SK-N-MC (cell line): ENCODE data around the gene CLOCK.

Source experiments
- EZH2 ChIP-seq: fragments of 200-600 bp; sonication (generic); IDR thresholded peaks from one replicate; pipeline ENCODE4 v1.6.1; 2017; ENCODE audit warnings: antibody characterized with exemption
- FOXP2 ChIP-seq: optimal IDR thresholded peaks from 2 replicates; pipeline ENCODE3; 2011; ENCODE audit warnings: mild to moderate bottlenecking, moderate library complexity; ENCODE audit not compliant: insufficient read depth; ENCODE audit errors: extremely low read length, control extremely low read depth
- POLR2AphosphoS5 ChIP-seq: IDR thresholded peaks from 2 replicates; pipeline ENCODE4 v1.6.1; 2012; ENCODE audit warnings: mild to moderate bottlenecking, low read depth, low read length, borderline replicate concordance

DNA sequence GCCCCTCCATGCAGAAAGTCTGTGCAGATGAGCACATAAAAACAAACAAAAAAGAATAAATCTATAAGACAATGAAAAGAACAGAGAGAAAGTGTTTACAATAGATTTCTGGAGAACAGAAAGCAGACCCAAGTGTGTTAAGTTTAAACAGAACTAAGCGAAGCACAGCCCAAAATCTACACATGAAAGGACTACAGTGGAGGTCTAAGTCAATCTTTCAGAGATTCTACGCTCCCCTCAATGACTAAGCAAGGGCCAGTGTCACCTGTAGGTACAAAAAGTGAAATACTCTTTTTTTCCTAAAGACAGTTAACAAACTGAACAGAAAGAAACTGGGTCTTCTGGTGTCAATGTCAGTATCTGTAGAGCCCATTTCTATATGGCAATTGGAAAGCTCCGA lies 18.2 kb downstream of the CLOCK start:
- TF ChIP-seq EZH2 (no peak), POLR2AphosphoS5 (no peak), FOXP2 (no peak)
